IPS DF 19.7 (cell line): Measurements from ENCODE around the gene GLIS1.

Source experiments
- DNase-seq: peaks from one replicate; pipeline ENCODE4 v3.0.0-alpha.2; 2013; ENCODE audit warnings: low read depth, low spot score

GLIS1 gene

DNA sequence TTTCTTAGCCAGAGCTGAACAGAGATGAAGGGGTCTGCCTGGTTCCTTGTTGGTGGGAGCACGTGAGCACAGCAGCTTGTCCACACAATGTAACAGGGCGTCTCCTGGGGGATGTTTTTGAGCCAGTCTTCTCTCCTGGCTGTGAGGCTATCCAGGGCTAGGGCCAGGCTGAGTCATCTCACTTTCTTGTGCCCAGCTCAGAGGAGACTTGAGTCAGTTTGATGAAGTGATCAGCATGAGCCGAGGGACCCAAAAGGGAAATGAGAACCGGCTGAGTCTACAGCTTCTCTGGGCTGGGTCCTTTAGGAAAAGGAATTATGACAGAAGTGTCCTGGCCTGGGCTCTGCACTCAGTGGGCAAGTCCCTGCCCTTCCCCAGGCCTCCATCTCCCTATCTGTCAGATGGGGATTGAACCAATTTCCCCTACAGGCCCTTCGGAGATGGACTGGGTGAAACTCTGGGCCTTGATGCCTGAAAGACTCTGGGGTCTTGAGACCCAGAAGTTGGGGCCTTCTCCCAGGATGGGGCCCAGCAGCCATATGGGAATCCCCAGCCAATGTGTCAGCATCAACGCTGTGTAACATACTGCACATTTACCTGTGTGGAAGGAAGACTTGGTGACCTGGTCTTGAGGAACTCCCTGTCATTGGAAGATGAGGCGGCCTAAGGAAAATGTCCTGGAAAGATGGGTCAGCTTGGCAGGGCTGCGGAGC is 243.2 kb downstream of the GLIS1 start:
- no peak for DNase-seq

- DNase-seq: no peak
Observed at GRCh38 chr1:53490351-53490750, 248.6 kb downstream of the GLIS1 start.

DNA sequence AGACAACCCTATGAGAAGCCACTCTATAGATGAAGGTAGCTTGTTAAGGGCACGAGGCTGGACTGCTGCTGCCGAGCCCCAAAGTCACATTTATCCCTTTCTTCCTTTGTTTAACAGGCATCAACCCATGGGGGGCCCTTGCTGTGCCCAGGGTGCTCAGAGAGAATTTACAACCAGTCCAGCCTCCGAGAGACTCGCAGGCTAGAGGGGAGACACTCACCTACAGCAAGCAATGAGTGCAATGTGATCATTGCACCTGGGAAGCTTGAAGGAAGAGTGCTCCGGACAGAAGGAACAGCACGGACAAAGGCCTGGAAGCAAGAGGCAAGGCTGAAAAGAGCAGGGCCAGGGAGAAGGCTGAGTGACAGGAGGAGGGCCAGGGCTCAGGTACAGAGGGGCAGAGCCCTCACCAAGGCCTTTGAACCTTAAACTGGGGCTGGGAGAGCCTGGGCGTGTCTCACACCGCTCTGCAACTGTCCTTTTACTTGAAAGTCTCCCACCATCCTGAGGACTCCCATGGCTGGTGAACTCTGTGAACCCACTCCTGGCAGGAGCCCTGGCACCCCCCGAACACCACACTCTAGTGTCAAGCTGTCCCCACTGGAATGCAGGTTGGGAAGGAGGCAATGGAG is 252.5 kb downstream of the GLIS1 start:
- no peak for DNase-seq

- no peak for DNase-seq
Observed at GRCh38 chr1:53485478-53486394, 253.2 kb downstream of the GLIS1 start.

DNA sequence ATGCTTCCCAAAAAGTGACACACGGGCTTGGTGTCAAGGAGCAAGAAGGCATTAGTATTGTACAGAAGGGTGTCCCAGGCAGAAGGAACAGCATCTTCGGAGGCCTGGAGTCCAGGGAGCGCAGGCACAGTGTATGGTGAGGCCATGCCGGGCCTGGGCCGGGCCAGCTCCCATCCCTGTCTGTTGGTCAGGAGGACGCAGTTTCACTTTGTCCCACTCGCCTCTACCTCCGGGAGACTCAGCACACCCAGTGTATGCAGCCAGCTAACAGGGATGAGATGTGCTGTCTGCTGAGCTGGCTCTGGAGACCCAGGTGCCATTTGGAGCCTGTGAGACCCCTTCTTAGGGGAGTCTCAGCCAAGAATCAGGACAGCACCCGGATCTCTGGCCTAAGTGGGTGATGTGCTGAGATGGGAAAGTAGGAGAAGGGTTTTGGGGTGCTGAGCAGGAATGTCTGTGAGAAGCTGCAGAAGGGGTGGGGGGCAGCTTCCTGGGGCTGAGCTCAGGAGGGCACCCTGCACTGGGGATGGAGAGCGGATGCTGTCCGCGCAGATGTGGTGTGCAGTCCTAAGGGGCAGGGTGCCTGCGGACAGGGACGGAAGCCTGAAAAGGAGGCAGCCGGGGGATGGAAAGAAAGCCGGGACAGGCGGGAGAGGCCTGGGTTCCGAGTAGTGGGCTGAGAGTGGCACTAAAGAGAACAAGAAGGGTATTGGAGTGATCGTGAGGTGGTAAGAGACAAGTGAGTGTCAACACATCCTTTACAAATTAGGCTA is 254.1 kb downstream of the GLIS1 start:
- DNase-seq: no peak

GRCh38 chr1:53483656-53484055 is 255.3 kb downstream of the GLIS1 start:
- no peak for DNase-seq

- DNase-seq: no peak
Observed at GRCh38 chr1:53483170-53483569, 255.8 kb downstream of the GLIS1 start.

DNA sequence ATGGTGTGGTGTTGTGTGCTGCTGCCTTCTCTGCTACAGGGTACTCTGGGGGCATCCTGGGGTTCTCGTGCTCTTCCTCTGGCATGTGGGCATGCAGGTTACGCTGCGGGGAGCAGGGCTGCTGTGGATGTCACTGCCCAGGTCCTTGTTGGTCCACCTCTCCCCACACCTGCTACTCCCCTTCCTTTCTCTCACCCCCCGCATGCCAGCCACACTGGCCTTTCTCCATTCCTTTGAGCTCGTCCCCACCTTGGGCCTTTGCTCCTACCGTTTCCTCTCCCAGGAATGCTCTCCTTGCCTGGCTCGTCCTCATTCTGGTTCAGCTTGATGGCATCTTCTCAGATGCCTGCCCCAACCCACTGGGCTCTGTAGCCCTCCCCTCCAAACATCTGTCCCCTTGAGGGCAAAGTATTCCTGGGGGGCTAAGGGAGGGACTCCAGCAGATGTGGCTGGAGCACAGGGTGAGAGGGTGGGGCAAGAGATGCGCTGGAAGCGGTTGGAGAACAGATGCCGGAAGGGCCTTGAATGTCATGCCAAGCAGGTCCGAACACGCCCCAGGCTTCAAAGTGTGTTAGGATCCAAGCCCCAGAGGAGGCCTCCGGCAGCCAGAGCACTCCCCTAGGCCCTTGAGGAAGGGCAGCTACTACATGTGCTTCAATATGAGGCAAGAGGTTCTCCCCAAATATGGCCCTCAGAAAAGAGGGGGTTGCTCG is 256.4 kb downstream of the GLIS1 start:
- no peak for DNase-seq

DNA sequence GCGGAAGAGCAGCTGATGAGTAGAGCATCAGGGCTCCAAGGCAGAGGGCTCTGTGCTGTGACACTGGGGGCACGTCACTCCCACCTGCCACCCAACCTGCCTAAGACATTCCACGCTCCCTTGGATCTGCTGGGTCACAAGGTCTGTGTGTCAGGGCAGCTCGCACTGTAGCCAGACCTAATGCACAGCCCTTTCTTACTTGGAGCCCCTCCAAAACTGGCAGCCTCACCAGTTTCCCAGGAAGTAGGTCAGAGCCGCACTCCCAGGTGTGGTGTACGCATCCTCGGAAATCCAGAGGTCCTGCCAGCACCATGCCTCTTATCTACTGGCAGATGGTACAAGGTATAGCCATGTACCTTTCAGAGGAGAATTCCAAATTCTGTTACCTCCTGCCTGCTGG is 257.5 kb downstream of the GLIS1 start:
- DNase-seq: no peak

DNA sequence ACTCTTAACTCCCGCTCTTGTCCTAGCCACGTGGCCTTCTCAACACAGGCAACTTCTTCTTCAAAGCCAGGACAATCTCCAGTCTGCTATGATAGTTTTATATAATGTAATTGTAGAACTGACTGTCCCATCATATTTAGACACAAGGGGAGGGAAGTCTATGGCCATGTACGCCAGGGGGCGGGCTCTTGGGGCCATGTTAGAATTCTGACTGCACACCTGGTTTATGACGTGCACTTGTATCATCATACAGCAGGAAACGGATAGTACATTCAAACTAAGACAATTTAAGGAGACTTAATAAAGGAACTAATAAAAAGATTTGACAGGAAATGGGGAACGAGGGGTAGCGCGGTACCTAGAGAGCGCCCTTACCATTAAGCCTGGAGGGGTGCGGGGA is 258.3 kb downstream of the GLIS1 start:
- no peak for DNase-seq

- no peak for DNase-seq
Observed at GRCh38 chr1:53478502-53478818, 260.5 kb downstream of the GLIS1 start.

- DNase-seq: no peak
Observed at GRCh38 chr1:53477651-53478501, 261.1 kb downstream of the GLIS1 start.

GRCh38 chr1:53476579-53476978 is 262.4 kb downstream of the GLIS1 start:
- no peak for DNase-seq

DNA sequence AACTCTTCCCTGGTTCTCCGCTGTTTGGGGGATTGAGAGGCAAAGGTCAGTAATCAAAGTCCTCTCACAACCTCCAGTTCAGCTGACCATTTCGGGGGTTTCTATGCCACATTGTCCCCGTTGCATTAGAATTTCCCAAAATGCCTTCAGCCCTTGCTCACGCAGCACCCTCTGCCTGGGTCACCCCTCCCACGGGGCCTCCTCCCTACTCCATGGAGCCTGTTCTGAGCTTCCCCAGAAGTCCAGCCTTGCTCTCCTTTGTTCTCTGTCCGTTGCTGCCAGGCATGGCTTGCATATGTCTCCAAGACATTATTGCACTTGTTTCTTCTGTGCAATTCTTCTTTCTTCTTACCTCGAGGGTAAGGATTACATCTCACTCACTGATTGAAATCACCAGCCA is 263.3 kb downstream of the GLIS1 start:
- no peak for DNase-seq

- no peak for DNase-seq
Observed at GRCh38 chr1:53473463-53473862, 265.5 kb downstream of the GLIS1 start.

- no peak for DNase-seq
Observed at GRCh38 chr1:53471000-53471399, 268.0 kb downstream of the GLIS1 start.

GRCh38 chr1:53470584-53470983 is 268.4 kb downstream of the GLIS1 start:
- DNase-seq: no peak

GRCh38 chr1:53470155-53470554 is 268.8 kb downstream of the GLIS1 start:
- DNase-seq: peak; percentile 63

GRCh38 chr1:53469373-53469772 is 269.6 kb downstream of the GLIS1 start:
- DNase-seq: no peak

DNA sequence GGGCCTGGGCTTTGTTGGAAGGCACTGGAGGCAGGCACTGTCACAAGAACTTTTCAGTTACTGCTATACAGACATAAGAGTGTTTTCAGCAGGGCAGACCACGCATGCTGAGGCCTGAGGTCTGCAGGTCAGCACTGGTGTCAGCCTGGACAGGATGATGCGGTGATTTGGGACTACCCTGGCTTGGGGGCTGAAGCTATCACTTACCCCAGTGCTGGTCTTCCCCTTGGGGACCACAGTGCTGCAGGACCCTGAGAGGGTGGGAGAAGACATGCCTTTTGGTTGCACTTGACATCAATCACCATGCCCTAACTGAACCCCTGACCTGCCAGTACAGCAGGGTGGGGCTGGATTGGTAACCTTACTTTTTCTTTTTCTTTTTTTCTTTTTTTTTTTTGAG is 270.6 kb downstream of the GLIS1 start:
- no peak for DNase-seq
